Measurements from ENCODE around the gene IFT172.

- TF ChIP-seq POLR2A (IDR thresholded peaks at IDR 0.05): no peak
- TF ChIP-seq CTCF (IDR thresholded peaks at IDR 0.05): no peak
Measured at GRCh38 chr2:27501042-27501441, 11.5 kb upstream of the IFT172 start.

Data from thyroid gland (tissue), 4 donors.